Measurements from ENCODE around the gene OR8G5.

OR8G5 gene

DNA sequence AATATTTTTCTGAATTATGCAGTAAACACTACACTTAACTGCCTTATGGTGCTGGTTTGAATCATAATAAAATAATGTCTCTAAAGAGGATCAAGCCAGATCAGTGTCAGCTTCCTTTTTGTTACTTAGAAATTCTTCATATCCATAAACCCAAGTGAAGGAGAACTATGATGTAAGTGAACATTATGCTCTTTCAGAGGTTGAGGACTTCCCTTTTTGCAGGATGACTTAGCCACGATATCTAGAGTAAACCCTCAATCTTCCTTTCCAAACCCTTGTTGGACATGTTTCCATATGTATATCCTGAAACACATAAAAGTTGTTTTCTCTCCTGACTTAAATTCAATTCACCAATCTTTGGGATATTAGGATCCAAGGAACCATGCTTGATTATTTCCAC is 38.5 kb downstream of the OR8G5 start:
- no peak for DNase-seq

GRCh38 chr11:124296016-124296415 is 39.8 kb downstream of the OR8G5 start:
- no peak for DNase-seq

DNA sequence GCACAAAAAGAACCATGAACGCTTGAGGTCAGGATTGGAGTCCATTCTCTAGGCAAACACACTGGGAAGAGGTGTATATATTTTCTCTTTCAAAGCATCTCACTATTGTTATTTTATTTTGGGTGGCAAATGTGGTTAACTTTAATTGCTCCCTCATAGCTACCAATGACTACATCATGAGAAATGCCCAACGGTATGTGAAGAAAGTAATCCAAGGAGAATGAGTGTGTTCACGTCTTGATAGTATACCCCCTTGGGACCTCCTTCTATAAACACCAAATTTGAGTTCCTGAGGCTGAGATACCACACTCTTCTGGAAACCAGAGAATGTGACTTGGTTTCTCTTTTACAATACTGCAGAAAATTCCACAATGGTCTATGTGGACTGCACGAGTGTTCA is 41.7 kb downstream of the OR8G5 start:
- DNase-seq: no peak

DNA sequence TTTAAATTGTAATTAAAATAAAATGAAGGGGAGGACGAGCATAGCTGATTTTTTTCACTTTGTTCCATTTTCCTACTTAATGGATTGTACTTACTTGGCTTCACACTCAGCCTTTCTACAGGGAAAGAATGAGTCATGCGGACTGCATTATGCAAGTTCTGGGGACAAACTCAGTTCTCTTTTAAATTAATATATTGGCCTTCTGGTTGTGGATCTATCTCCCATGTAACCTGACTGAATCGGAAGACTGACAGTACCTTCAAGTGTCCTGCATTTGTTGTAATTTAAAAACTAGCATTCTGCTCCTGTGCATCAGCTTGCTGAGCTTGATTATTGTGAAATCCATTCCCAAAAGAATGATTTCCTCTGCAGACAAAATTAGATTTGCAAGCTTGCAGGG is 45.4 kb downstream of the OR8G5 start:
- DNase-seq: no peak

DNA sequence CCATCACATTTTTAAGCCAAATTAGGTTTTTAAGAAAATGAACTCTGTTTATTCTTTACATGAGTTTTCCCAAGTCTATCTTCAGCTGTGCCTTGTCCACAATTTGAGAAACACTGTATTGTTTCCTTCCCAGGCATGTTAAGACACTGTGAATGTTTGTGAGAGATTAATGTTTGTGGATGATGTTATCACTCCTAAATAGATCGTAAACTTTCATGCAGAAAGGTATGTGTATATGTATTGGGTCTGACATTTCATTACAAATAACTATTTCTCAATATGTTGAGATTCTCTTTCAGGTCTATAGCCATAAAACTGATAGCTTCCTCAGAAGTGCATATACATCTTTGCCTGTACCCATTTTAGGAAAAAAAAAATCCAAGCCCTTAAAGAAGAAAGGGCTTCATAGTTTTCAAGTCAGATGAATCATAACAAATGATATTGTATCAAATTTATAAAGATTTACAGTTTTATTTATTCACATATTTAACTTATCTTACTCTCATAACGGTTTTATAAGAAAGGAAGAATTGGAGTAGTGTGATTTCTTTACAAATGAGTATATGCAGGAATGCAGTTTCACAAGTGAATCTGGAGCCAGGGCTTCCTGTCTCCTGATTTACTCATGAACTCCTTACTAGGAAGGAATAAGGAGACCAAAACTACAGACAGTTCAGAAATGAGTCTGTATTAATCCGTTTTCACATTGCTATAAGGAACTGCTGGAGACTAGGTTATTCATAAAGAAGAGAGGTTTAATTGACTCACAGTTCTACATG is 46.4 kb downstream of the OR8G5 start:
- no peak for DNase-seq

- DNase-seq: no peak
Observed at GRCh38 chr11:124307093-124307492, 50.9 kb downstream of the OR8G5 start.

GRCh38 chr11:124310721-124311120 is 54.5 kb downstream of the OR8G5 start:
- no peak for DNase-seq

- no peak for DNase-seq
Observed at GRCh38 chr11:124311269-124311668, 55.1 kb downstream of the OR8G5 start.

- no peak for DNase-seq
Observed at GRCh38 chr11:124311670-124312069, 55.5 kb downstream of the OR8G5 start.

GRCh38 chr11:124313131-124313530 is 57.0 kb downstream of the OR8G5 start:
- DNase-seq: no peak

- no peak for DNase-seq
Observed at GRCh38 chr11:124313849-124314248, 57.7 kb downstream of the OR8G5 start, which contains the start of gene OR8D1. Gene OR8D1 (minus strand): TSS chr11:124313949. CDS start chr11:124310766, 3,183 bp downstream.

GRCh38 chr11:124315052-124315451 is 58.9 kb downstream of the OR8G5 start:
- no peak for DNase-seq

All from effector CD4-positive, alpha-beta T cell (primary cell).